Epithelial cell of proximal tubule (primary cell): ENCODE results near the gene FAM229A. TPM values are rescaled to one million over a fixed set of nuclear protein-coding genes. Genes with fewer than 3 reads are reported as not detected.

ENCODE experiments used
- DNase-seq: peaks from one replicate; pipeline ENCODE4 v3.0.0-alpha.2; 2011; ENCODE audit warnings: low read depth
- H3K4me3 ChIP-seq: 2 replicates; pipeline ENCODE4 v1.5.1; 2011; ENCODE audit warnings: low read depth, mild to moderate bottlenecking, low read length
- total RNA-seq: library from RNA; depleted of rRNA; stranded (reverse); fragments of >200 nt; gene quantifications from 2 replicates; pipeline ENCODE4 v1.2.3, GENCODE V29; 2015
- TF ChIP-seq, protein P1 (sequence below): conservative IDR thresholded peaks from 2 replicates; pipeline ENCODE4 v1.5.1; 2012; ENCODE audit warnings: low read depth, mild to moderate bottlenecking, low read length

FAM229A gene
- total RNA-seq, 1 donor from 2014 or later, result 11.7 TPM

DNA sequence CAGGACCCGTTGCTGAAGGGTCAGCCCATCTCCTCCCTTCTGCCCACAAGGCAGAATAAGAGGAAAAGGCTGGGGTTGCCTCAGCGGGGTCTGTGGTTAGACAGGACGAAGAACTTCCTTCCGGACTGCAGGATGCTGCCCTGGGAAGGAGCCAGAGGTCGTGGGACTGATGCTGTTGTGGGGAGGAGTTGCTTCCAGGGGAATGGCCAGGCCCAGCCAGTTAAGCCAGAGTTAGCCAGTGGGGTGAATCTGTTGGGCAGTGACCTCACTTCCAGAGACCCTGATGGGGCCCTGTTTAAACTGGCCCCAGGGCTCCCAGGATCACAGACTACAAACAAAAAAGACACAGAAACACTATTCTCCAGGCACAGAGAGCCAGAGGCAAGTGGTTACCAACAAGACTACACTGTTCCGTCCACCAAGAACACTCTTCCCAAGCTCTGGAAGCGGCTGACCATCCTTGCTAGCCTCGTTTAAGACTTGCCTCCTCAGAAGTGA, 13.0 kb downstream of the FAM229A start:
- H3K4me3 ChIP-seq, result no peak overlapping the region
- no peak for DNase-seq
- TF ChIP-seq, protein P1, sequence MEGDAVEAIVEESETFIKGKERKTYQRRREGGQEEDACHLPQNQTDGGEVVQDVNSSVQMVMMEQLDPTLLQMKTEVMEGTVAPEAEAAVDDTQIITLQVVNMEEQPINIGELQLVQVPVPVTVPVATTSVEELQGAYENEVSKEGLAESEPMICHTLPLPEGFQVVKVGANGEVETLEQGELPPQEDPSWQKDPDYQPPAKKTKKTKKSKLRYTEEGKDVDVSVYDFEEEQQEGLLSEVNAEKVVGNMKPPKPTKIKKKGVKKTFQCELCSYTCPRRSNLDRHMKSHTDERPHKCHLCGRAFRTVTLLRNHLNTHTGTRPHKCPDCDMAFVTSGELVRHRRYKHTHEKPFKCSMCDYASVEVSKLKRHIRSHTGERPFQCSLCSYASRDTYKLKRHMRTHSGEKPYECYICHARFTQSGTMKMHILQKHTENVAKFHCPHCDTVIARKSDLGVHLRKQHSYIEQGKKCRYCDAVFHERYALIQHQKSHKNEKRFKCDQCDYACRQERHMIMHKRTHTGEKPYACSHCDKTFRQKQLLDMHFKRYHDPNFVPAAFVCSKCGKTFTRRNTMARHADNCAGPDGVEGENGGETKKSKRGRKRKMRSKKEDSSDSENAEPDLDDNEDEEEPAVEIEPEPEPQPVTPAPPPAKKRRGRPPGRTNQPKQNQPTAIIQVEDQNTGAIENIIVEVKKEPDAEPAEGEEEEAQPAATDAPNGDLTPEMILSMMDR, result no peak

- H3K4me3 ChIP-seq, result no peak overlapping the region
- DNase-seq, result no peak
- TF ChIP-seq, protein P1, result no peak
Observed at GRCh38 chr1:32346532-32347157, 15.6 kb downstream of the FAM229A start.

DNA sequence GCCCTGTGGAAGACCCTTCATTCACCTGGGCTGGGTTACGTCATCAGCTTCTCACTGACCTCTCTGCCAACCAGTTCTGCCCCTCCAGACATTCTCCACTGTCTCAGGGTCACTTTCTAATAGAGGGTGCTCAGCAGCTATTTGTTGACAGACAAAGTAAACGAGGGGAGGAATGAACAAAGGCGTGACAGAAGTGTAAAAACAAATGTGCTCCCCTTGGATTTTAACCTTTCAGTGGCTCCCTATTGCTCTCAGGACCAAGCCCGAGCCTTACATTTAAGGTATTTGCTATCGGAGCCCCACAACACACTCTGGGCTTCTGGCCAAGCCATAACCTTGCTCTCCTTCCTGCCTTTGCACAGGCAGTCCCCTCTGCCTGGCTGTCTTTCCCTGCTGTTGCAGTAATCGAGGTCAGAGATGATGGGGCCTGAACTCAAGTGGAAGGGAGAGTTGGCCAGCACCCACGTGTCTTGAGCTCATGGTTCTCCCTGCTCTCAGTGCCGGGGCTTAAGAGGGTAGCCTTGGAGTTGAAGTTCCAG, 16.9 kb downstream of the FAM229A start:
- DNase-seq, result no peak
- TF ChIP-seq, protein P1, result no peak

DNA sequence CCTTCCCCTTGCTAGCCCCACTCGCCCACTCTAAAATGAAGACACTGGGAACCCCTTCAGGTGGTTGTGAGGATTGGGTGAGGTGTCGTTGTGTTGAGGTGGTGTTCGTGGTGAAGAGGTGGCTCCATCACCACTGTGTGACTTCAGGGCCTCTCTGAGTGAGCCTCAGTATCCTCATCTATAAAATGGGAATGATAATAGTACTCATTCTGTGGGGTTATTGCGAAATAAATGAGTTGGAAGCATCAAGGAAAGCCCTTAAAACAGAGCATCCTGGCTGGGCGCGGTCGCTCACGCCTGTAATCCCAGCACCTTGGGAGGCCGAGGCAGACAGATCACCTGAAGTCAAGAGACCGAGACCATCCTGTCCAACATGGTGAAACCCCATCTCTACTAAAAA, 19.6 kb downstream of the FAM229A start:
- no peak for DNase-seq
- TF ChIP-seq, protein P1, result no peak
- H3K4me3 ChIP-seq, result no peak overlapping the region

More for the DNA sequence above, 16.9 kb downstream of the FAM229A start:
- H3K4me3 ChIP-seq, result no peak overlapping the region

GRCh38 chr1:32341971-32342370, 20.3 kb downstream of the FAM229A start:
- no peak for DNase-seq
- TF ChIP-seq, protein P1, result no peak
- no peak overlapping the region for H3K4me3 ChIP-seq

- DNase-seq, result no peak
- no peak overlapping the region for H3K4me3 ChIP-seq
- TF ChIP-seq, protein P1, result no peak
Observed at GRCh38 chr1:32341186-32341757, 21.0 kb downstream of the FAM229A start.
